CD4-positive, CD25-positive, alpha-beta regulatory T cell (primary cell): ENCODE data around the gene ZBTB7B. TPM values are rescaled to one million over a fixed set of nuclear protein-coding genes. Genes with fewer than 3 reads are reported as not detected.

Experiments
- ATAC-seq, 2 donors: fragments of 150-1000 bp; cut with Tn5 transposase; one replicate each; pipeline ENCODE4 v1.10.0; 2021; ENCODE audit warnings: low read depth in 2 of 2, moderate number of reproducible peaks in 2 of 2, moderate library complexity in 1 of 2
- DNase-seq, 3 donors: peaks; one replicate each; pipeline versions ENCODE4 v3.0.0 to v3.0.0-alpha.2; 2012 to 2022; ENCODE audit warnings: mixed read lengths in 1 of 3
- H3K27ac ChIP-seq: one replicate; pipeline ENCODE4 v1.7.0; 2013; ENCODE audit warnings: mild to moderate bottlenecking, low read length; ENCODE audit not compliant: insufficient read depth, poor library complexity, severe bottlenecking
- H3K27me3 ChIP-seq: one replicate; pipeline ENCODE4 v1.7.0; 2013; ENCODE audit warnings: low read length; ENCODE audit not compliant: control insufficient read depth, insufficient read depth
- H3K36me3 ChIP-seq: one replicate; pipeline ENCODE4 v1.7.0; 2013; ENCODE audit warnings: mild to moderate bottlenecking, low read length, moderate library complexity; ENCODE audit not compliant: control insufficient read depth, insufficient read depth
- H3K4me1 ChIP-seq: 2 replicates; pipeline ENCODE4 v1.7.0; 2013; ENCODE audit warnings: mild to moderate bottlenecking, low read length; ENCODE audit not compliant: insufficient read depth, control insufficient read depth, poor library complexity, severe bottlenecking
- H3K4me3 ChIP-seq: one replicate; pipeline ENCODE4 v1.7.0; 2013; ENCODE audit warnings: low read depth, mild to moderate bottlenecking, low read length, moderate library complexity
- H3K9me3 ChIP-seq, 2 experiments: 1 replicate in 1 of 2; 2 replicates in 1 of 2; pipeline ENCODE4 v1.7.0; 2013; ENCODE audit warnings: low read length in 2 of 2, mild to moderate bottlenecking in 1 of 2, moderate library complexity in 1 of 2; ENCODE audit not compliant: control insufficient read depth in 2 of 2
- H3K27ac Mint-ChIP-seq, 3 donors: one replicate each; pipeline ENCODE4 v1.8.0; 2020 to 2022; ENCODE audit warnings: mild to moderate bottlenecking in 3 of 3, mixed read lengths in 3 of 3, moderate library complexity in 2 of 3
- H3K27me3 Mint-ChIP-seq: one replicate; pipeline ENCODE4 v1.8.0; 2022; ENCODE audit warnings: mild to moderate bottlenecking, mixed read lengths
- H3K36me3 Mint-ChIP-seq: one replicate; pipeline ENCODE4 v1.8.0; 2020; ENCODE audit warnings: mixed read lengths
- H3K4me1 Mint-ChIP-seq, 4 donors: one replicate each; pipeline ENCODE4 v1.8.0; 2020 to 2022; ENCODE audit warnings: mixed read lengths in 4 of 4, mild to moderate bottlenecking in 1 of 4
- H3K4me3 Mint-ChIP-seq, 4 donors: one replicate each; pipeline ENCODE4 v1.8.0; 2020 to 2022; ENCODE audit warnings: mild to moderate bottlenecking in 4 of 4, mixed read lengths in 4 of 4, moderate library complexity in 3 of 4
- H3K9me3 Mint-ChIP-seq, 7 donors: one replicate each; pipeline ENCODE4 v1.8.0; 2020 to 2022; ENCODE audit warnings: mixed read lengths in 7 of 7, mild to moderate bottlenecking in 3 of 7, moderate library complexity in 2 of 7
- polyA plus RNA-seq, 4 donors: library from polyadenylated mRNA; unstranded; fragments of 300-500 nt; fragmentation: Illumina TruSeq; gene quantifications; one replicate each; pipeline ENCODE4 v1.2.3, GENCODE V29; 2021
- total RNA-seq: library from RNA; stranded (reverse); gene quantifications from one replicate; pipeline ENCODE4 v1.2.3, GENCODE V29; 2022

The ZBTB7B gene
- total and polyA plus RNA-seq, 5 donors from 2014 or later = 3.7 to 68.0 (median 6.2) TPM

DNA sequence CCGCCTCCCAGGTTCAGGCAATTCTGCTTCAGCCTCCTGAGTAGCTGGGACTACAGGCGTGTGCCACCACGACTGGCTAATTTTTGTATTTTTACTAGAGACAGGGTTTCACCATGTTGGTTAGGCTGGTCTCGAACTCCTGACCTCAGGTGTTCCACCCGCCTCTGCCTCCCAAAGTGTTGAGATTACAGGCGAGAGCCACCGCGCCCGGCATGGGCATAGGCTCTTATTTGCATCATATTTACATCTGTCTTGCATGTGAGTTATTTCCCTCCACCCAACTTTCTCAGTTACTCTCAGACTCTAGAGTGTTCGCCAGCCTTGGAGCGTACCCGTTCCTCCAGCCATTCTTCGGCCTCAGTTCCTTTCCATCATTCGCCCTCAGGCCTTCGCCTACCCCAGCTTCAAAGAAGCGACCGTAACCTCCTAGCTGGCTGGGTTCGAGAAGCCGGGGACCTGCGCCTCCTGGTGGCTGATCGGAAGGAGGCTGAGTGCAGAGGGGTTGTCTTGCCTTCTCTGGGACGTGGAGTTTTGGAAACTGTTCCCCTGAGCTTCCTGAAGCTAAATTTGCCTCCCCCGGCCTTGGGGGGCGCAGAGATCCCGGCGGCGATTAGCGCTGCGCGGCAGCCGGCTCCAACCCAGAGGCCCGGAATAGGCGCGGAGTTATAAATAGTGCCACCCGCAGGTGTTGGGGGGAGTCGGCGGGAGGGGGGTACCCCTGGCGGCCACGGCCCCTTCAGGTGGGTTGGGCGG lies 3.6 kb upstream of the ZBTB7B start:
- no peaks in the 10 kb centered on the region for H3K9me3 ChIP-seq
- peaks cover 0 to 2% (median 0%) of the 10 kb centered on the region in 7 donors for H3K9me3 Mint-ChIP-seq
- peak overlapping the region; percentile 83 to 96 (median 94) for H3K27ac Mint-ChIP-seq
- peak overlapping the region; percentile 88 to 99 (median 91) for H3K4me3 Mint-ChIP-seq
- no peaks in the 10 kb centered on the region for H3K36me3 ChIP-seq
- no peaks in the 10 kb centered on the region for H3K36me3 Mint-ChIP-seq
- no peak for ATAC-seq
- H3K4me1 Mint-ChIP-seq = peaks cover 0 to 37% (median 17%) of the 10 kb centered on the region in 4 donors
- peaks cover 40% of the 10 kb centered on the region for H3K4me1 ChIP-seq
- no peaks in the 10 kb centered on the region for H3K27me3 ChIP-seq
- H3K4me3 ChIP-seq = peak overlapping the region; percentile 64
- H3K27me3 Mint-ChIP-seq = no peaks in the 10 kb centered on the region
- peak; percentile 50 to 80 (median 50) for DNase-seq
- peak overlapping the region; percentile 96 for H3K27ac ChIP-seq

DNA sequence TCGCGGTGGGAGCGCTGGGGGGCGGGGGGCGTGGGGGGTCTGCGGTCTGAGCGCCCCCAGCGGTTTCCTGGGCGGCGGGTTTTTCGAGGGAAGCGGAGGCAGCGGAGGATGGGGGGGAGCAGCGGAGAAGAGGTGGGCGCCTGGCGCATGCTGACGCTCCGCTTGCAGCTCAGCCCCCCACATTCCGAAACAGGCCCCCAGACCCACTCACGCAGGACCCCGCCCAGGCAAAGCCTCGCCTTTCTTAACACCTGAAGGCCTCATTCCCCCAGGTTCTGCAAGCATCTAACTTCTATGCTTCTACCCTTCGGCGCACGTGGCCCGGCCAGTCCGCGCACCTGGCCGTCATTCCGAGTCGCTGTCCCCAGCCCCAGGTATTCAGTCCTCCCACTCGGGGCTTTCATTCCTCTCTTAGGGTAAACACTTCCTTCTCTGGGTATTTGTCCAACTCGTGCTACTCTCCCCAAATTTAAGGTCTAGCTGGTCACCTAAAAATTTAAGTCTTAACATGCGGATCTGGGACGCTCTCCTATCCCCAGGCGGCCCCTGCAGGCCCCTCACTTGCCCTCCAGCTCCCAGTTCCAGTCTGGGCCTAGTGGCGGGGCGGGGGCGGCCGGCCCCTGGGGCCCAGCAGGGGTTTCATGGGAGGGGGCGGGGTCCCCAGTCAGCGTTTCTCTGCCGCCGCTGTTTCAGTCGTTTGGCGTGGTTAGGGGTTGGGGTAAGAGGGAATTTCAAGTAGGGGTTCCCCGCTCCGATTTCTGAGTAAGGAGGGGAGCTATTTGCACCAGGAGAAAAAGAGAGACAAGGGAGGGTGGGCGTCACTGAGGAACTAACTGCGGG lies 2.8 kb upstream of the ZBTB7B start:
- ATAC-seq (no peak), DNase-seq (peak; percentile 43 to 56 (median 51))
- H3K27me3 Mint-ChIP-seq = no peaks in the 10 kb centered on the region
- Histone ChIP-seq H3K27me3 (no peaks in the 10 kb centered on the region), H3K36me3 (no peaks in the 10 kb centered on the region), H3K4me1 (peaks cover 48% of the 10 kb centered on the region), H3K4me3 (peak overlapping the region; percentile 65), H3K9me3 (no peaks in the 10 kb centered on the region), H3K27ac (peak overlapping the region; percentile 96)
- H3K4me3 Mint-ChIP-seq = peak overlapping the region; percentile 89 to 99 (median 94)
- peaks cover 0 to 2% (median 0%) of the 10 kb centered on the region in 7 donors for H3K9me3 Mint-ChIP-seq
- peak overlapping the region; percentile 83 to 96 (median 94) for H3K27ac Mint-ChIP-seq
- H3K36me3 Mint-ChIP-seq = no peaks in the 10 kb centered on the region
- H3K4me1 Mint-ChIP-seq = peaks cover 0 to 44% (median 22%) of the 10 kb centered on the region in 4 donors

DNA sequence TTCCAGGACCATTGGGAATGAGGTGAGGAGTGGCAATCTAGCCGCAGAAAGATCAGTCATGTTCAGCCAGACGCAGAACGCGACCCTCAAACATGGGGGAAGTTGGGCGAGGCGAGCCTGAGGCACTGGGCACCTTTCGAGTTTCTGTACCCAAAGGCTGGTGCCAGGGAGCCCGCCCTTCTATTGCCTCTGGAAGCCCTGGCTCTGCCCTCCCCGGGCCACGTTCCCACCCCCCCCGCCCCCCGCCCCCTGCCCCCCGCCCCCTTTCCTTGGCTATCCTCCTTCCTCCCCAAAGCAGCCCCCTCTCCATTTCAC lies 2.2 kb upstream of the ZBTB7B start:
- peaks cover 0 to 49% (median 23%) of the 10 kb centered on the region in 4 donors for H3K4me1 Mint-ChIP-seq
- H3K4me3 Mint-ChIP-seq = peak overlapping the region; percentile 92 to 99 (median 95)
- peak overlapping the region; percentile 96 for H3K27ac ChIP-seq
- peak overlapping the region; percentile 65 for H3K4me3 ChIP-seq
- ATAC-seq = no peak
- H3K36me3 ChIP-seq = no peaks in the 10 kb centered on the region
- peaks cover 53% of the 10 kb centered on the region for H3K4me1 ChIP-seq
- no peaks in the 10 kb centered on the region for H3K27me3 ChIP-seq
- peak overlapping the region; percentile 83 to 96 (median 94) for H3K27ac Mint-ChIP-seq
- DNase-seq = peak in 2 of 3 donors; percentile 21 to 27
- no peaks in the 10 kb centered on the region for H3K27me3 Mint-ChIP-seq
- no peaks in the 10 kb centered on the region for H3K36me3 Mint-ChIP-seq
- no peaks in the 10 kb centered on the region for H3K9me3 ChIP-seq
- H3K9me3 Mint-ChIP-seq = peaks cover 0 to 2% (median 0%) of the 10 kb centered on the region in 7 donors

DNA sequence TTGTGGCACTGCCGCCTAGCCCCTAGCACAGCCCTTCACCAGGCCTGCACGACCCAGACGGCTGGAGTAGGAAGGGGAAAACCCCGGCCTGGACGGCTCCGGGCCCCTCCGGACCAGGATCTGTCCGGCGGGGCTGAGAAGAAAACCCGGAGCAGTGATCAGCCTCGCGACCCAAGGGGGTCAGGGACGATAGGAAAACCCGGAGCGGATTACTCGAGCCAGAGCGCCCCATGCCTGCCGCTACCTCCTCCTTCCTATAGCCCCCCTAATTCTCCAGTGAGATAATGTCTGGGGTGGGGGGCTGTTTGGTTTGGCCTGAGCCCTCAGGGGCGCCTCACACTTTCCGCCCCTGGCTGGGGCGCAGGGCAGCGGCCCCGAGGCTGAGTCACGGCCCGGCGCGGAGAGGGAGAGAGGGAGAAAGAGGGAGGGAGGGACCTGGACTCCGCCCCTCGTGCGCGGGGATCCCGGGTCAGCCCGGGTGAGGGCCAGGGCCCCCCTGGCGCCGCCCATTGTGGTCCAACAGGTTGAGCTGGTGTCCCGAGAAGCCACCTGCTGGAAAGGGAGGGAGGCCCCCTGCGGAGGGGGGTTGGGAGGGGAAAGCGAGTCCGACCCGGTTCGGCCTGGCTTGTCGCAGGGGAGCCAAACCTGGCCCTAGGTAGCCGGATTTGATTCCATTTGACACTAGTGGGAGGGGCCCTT lies 1.7 kb upstream of the ZBTB7B start:
- Mint-ChIP-seq H3K27me3 (no peaks in the 10 kb centered on the region), H3K4me3 (peak overlapping the region; percentile 92 to 99 (median 96)), H3K4me1 (peaks cover 0 to 52% (median 26%) of the 10 kb centered on the region in 4 donors), H3K9me3 (peaks cover 0 to 2% (median 0%) of the 10 kb centered on the region in 7 donors), H3K36me3 (no peaks in the 10 kb centered on the region), H3K27ac (peak overlapping the region; percentile 53 to 95 (median 92))
- DNase-seq (peak; percentile 78 to 82 (median 79)), ATAC-seq (peak; percentile 11 to 30)
- H3K27me3 ChIP-seq = no peaks in the 10 kb centered on the region
- peaks cover 58% of the 10 kb centered on the region for H3K4me1 ChIP-seq
- peak overlapping the region; percentile 96 for H3K27ac ChIP-seq
- no peaks in the 10 kb centered on the region for H3K36me3 ChIP-seq
- H3K4me3 ChIP-seq = peak overlapping the region; percentile 77
- no peaks in the 10 kb centered on the region for H3K9me3 ChIP-seq

DNA sequence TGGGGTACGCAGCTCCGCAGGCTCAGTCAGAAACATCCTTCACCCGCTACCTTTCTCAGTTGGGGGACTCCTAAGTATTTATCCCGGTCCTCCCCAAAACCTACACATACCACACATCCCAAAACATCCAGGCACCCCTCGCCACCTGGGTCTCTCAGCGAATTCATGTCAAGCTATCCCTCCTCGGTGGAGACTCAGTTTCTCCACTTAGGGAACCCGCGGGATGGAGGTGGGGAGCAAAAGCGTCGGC lies 1.3 kb upstream of the ZBTB7B start:
- Histone ChIP-seq H3K4me3 (peak overlapping the region; percentile 77), H3K36me3 (no peaks in the 10 kb centered on the region), H3K27me3 (no peaks in the 10 kb centered on the region), H3K4me1 (peaks cover 63% of the 10 kb centered on the region), H3K27ac (peak overlapping the region; percentile 96), H3K9me3 (no peaks in the 10 kb centered on the region)
- ATAC-seq = no peak
- Mint-ChIP-seq H3K27me3 (no peaks in the 10 kb centered on the region), H3K27ac (peak overlapping the region; percentile 53 to 95 (median 92)), H3K4me1 (peaks cover 4 to 54% (median 31%) of the 10 kb centered on the region in 4 donors), H3K36me3 (no peaks in the 10 kb centered on the region), H3K9me3 (peaks cover 0 to 2% (median 0%) of the 10 kb centered on the region in 7 donors), H3K4me3 (peak overlapping the region; percentile 92 to 99 (median 96))
- no peak for DNase-seq

DNA sequence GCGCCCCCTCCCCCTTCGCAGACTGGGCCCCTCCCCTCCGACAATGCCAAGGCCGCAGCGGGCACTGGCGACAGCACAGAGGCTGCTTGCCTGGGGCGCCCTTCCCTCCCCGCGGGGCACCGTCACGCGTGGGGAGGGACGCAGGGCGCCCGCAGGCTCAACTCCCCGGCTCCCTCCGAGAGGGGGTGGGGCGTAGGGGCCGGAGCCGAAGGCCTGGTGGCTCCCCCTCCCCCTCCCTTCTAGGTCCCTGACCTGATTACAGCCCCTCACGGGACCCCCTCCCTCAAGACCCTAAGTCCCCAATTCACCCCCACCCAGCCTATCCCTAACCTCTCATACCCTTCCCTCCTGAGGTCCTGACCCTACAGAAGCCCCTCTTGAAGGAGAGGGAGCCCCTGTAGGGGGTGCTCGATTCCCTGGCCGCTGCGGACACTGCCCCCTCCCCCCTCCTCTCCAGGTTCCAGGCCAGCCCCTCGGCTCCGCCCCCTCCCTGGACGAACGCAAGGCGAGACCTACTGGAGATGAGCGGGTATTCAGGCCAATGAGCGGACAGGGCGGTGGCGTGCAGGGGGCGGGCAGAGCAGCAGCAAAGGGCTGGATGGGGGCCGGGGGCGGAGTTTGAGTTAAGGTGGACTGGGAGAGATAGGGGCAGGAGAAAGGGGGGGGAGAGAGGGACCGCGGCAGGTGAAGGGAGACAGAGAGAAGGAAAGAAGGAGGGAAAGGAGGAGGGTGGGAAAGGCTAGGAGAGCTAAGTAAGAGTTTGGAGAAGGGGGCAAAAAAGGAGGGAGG lies 733 bp upstream of the ZBTB7B start:
- Mint-ChIP-seq H3K9me3 (peaks cover 0 to 2% (median 0%) of the 10 kb centered on the region in 7 donors), H3K36me3 (no peaks in the 10 kb centered on the region), H3K27me3 (no peaks in the 10 kb centered on the region), H3K4me3 (peak overlapping the region; percentile 92 to 99 (median 96)), H3K4me1 (peaks cover 9 to 59% (median 36%) of the 10 kb centered on the region in 4 donors), H3K27ac (peak overlapping the region; percentile 91 to 95 (median 92))
- Histone ChIP-seq H3K36me3 (no peaks in the 10 kb centered on the region), H3K27me3 (no peaks in the 10 kb centered on the region), H3K4me1 (peaks cover 68% of the 10 kb centered on the region), H3K27ac (peak overlapping the region; percentile 96), H3K9me3 (no peaks in the 10 kb centered on the region), H3K4me3 (peak overlapping the region; percentile 77)
- DNase-seq = peak; percentile 96 to 99 (median 97)
- peak; percentile 83 to 84 for ATAC-seq
